Activated gamma-delta T cell (primary cell): ENCODE results near the gene SEMA6D.
"Not testable (repeated sequence)": the region's sequence is repeated elsewhere in the genome, so short reads cannot be mapped to it uniquely, and the experiment has no call there.

Experiments used
- DNase-seq: peaks from one replicate; lab custom pipeline; 2025; lab: John Stamatoyannopoulos, UW

Gene SEMA6D

GRCh38 chr15:47716516-47716915 is 789 bp upstream of the SEMA6D start:
- DNase-seq = no peak

GRCh38 chr15:47718497-47719437 is 1.5 kb downstream of the SEMA6D start:
- DNase-seq = no peak

- DNase-seq = no peak
Measured at GRCh38 chr15:47719730-47720129, 2.4 kb downstream of the SEMA6D start.

- DNase-seq = no peak
Measured at GRCh38 chr15:47720555-47720954, 3.2 kb downstream of the SEMA6D start.

GRCh38 chr15:47721676-47722075 is 4.4 kb downstream of the SEMA6D start:
- no peak for DNase-seq

GRCh38 chr15:47724346-47724745 is 7.0 kb downstream of the SEMA6D start:
- DNase-seq = no peak

GRCh38 chr15:47725051-47725450 is 7.7 kb downstream of the SEMA6D start:
- DNase-seq = no peak

GRCh38 chr15:47725906-47726305 is 8.6 kb downstream of the SEMA6D start:
- DNase-seq = no peak

- DNase-seq = no peak
Measured at GRCh38 chr15:47726399-47726823, 9.1 kb downstream of the SEMA6D start.

GRCh38 chr15:47727137-47727536 is 9.8 kb downstream of the SEMA6D start:
- DNase-seq = no peak

- no peak for DNase-seq
Measured at GRCh38 chr15:47727676-47728075, 10.4 kb downstream of the SEMA6D start.

- no peak for DNase-seq
Measured at GRCh38 chr15:47728426-47728825, 11.1 kb downstream of the SEMA6D start.

GRCh38 chr15:47728886-47729285 is 11.6 kb downstream of the SEMA6D start:
- no peak for DNase-seq

- no peak for DNase-seq
Measured at GRCh38 chr15:47731230-47731629, 13.9 kb downstream of the SEMA6D start.

GRCh38 chr15:47732248-47732647 is 14.9 kb downstream of the SEMA6D start:
- no peak for DNase-seq

GRCh38 chr15:47733085-47733484 is 15.8 kb downstream of the SEMA6D start:
- DNase-seq = no peak

- no peak for DNase-seq
Measured at GRCh38 chr15:47736143-47736786, 19.0 kb downstream of the SEMA6D start.

GRCh38 chr15:47737477-47737876 is 20.2 kb downstream of the SEMA6D start:
- DNase-seq = no peak

- not testable (repeated sequence) for DNase-seq
Measured at GRCh38 chr15:47738144-47738825, 21.0 kb downstream of the SEMA6D start.

- DNase-seq = no peak
Measured at GRCh38 chr15:47741082-47741481, 23.8 kb downstream of the SEMA6D start.

- DNase-seq = no peak
Measured at GRCh38 chr15:47741907-47742306, 24.6 kb downstream of the SEMA6D start.

GRCh38 chr15:47742334-47742733 is 25.0 kb downstream of the SEMA6D start:
- no peak for DNase-seq

- DNase-seq = no peak
Measured at GRCh38 chr15:47742742-47743141, 25.4 kb downstream of the SEMA6D start.
